K562 (cell line): ENCODE data around the gene PSMA2. TPM values are rescaled to one million over a fixed set of nuclear protein-coding genes. Genes with fewer than 3 reads are reported as not detected.

Source experiments
- ATAC-seq: fragments of 200-7000 bp; cut with Tn5 transposase; 3 replicates; pipeline ENCODE4 v1.9.1; 2020; ENCODE audit warnings: moderate library complexity
- BruUV-seq: library from RNA; stranded (reverse); fragments of 400-500 nt; replicated peaks from 2 replicates; lab custom pipeline; 2021; lab: Mats Ljungman, UMichigan
- CTCF ChIA-PET: fragments of 300-600 bp; formaldehyde crosslinking; extraction: SDS; loops from one replicate; lab custom pipeline; 2021; ENCODE audit warnings: low intra/inter-chr PET ratio; lab: Yijun Ruan, JAX
- POLR2A ChIA-PET: fragments of 300-600, 350-650 bp; sonication (Branson Sonifier 250); formaldehyde crosslinking; extraction: SDS; loops from one replicate; lab custom pipeline; 2021; ENCODE audit warnings: antibody characterized with exemption, inconsistent platforms; lab: Yijun Ruan, JAX
- DNase-seq, 4 experiments: peaks; one replicate each; pipeline versions ENCODE4 v3.0.0 to v3.0.0-alpha.2; 2011 to 2018; ENCODE audit warnings: low spot score in 3 of 4, mixed read lengths in 3 of 4; ENCODE audit errors: extremely low read depth in 1 of 4
- FAIRE-seq: peaks from 2 replicates; lab custom pipeline; 2011; peaks lifted over from hg19 to GRCh38; lab: Jason Lieb, UNC
- H2AFZ ChIP-seq: 2 replicates; pipeline ENCODE4 v1.6.0; 2011; ENCODE audit warnings: low read depth, low read length, control low read depth, inconsistent platforms
- H3K27ac ChIP-seq: fragments of 200-600 bp; 3 replicates; pipeline ENCODE4 v1.8.0; 2011; ENCODE audit warnings: low read depth, mild to moderate bottlenecking, control low read depth, inconsistent platforms, low read length, moderate library complexity, mixed read lengths; ENCODE audit errors: extremely low read depth
- H3K27me3 ChIP-seq, 2 experiments: fragments of 300-600 bp in 1 of 2; 2 replicates in 1 of 2; 3 replicates in 1 of 2; pipeline versions ENCODE4 v1.6.0 to v1.8.0; 2011; ENCODE audit warnings: inconsistent platforms in 2 of 2, low read length in 2 of 2, mild to moderate bottlenecking in 1 of 2, mixed read lengths in 1 of 2, moderate library complexity in 1 of 2; ENCODE audit not compliant: control insufficient read depth in 2 of 2, insufficient read depth in 2 of 2
- H3K36me3 ChIP-seq: fragments of 300-600 bp; 3 replicates; pipeline ENCODE4 v1.8.0; 2011; ENCODE audit warnings: mild to moderate bottlenecking, low read length, inconsistent platforms; ENCODE audit not compliant: control insufficient read depth, insufficient read depth
- H3K4me1 ChIP-seq, 2 experiments: fragments of 200-600 bp in 1 of 2; replicated peaks in 1 of 2; 2 replicates in 1 of 2; 3 replicates in 1 of 2; pipeline versions ENCODE4 v1.5.1 to v1.8.0; 2011; ENCODE audit warnings: inconsistent platforms in 2 of 2, low read length in 2 of 2, mild to moderate bottlenecking in 1 of 2, mixed read lengths in 1 of 2, moderate library complexity in 1 of 2; ENCODE audit not compliant: control insufficient read depth in 2 of 2, insufficient read depth in 2 of 2
- H3K4me2 ChIP-seq: 2 replicates; pipeline ENCODE4 v1.6.1; 2011; ENCODE audit warnings: low read length, control low read depth, inconsistent platforms, mixed read lengths; ENCODE audit not compliant: insufficient read depth
- H3K4me3 ChIP-seq: fragments of 200-600 bp; sonication (generic), shearing (Covaris generic); 2 replicates; pipeline ENCODE4 v1.5.1; 2016; ENCODE audit warnings: control low read depth, inconsistent platforms
- H3K79me2 ChIP-seq: fragments of 200-600 bp; 3 replicates; pipeline ENCODE4 v1.8.0; 2011; ENCODE audit warnings: low read length, inconsistent platforms; ENCODE audit not compliant: control insufficient read depth, insufficient read depth
- H3K9ac ChIP-seq, 2 experiments: 2 replicates each; pipeline versions ENCODE4 v1.6.0 to v1.6.1; 2011; ENCODE audit warnings: low read depth in 2 of 2, low read length in 2 of 2, control low read depth in 1 of 2, inconsistent platforms in 1 of 2, mild to moderate bottlenecking in 1 of 2, mixed read lengths in 1 of 2; ENCODE audit not compliant: insufficient read depth in 1 of 2
- H3K9me1 ChIP-seq: one replicate; pipeline ENCODE4 v1.6.0; 2011; ENCODE audit warnings: inconsistent platforms, mild to moderate bottlenecking, low read length, moderate library complexity; ENCODE audit not compliant: control insufficient read depth, insufficient read depth
- H3K9me3 ChIP-seq: replicated peaks from 2 replicates; pipeline ENCODE4 v1.5.1; 2011; ENCODE audit warnings: low read depth, low read length, inconsistent platforms; ENCODE audit not compliant: control insufficient read depth, insufficient read depth
- H4K20me1 ChIP-seq: replicated peaks from 2 replicates; pipeline ENCODE4 v1.6.1; 2011; ENCODE audit warnings: low read length, inconsistent platforms, mixed read lengths; ENCODE audit not compliant: control insufficient read depth, insufficient read depth
- DACH1 ChIP-seq: fragments of 450-650 bp; IDR thresholded peaks from 2 replicates; pipeline ENCODE4 v1.6.1; 2018; ENCODE audit not compliant: partially characterized antibody
- HDAC3 ChIP-seq: fragments of 450-650 bp; IDR thresholded peaks from 2 replicates; pipeline ENCODE4 v1.6.1; 2018; ENCODE audit warnings: borderline replicate concordance, mild to moderate bottlenecking, moderate library complexity; ENCODE audit not compliant: partially characterized antibody
- POLR2A ChIP-seq: fragments of 450-650 bp; conservative IDR thresholded peaks from 2 replicates; pipeline ENCODE4 v1.6.1; 2016
- RCOR1 ChIP-seq, 2 experiments: IDR thresholded peaks; 2 replicates each; pipeline ENCODE4 v1.6.1; 2012; ENCODE audit warnings: low read depth in 2 of 2, low read length in 2 of 2, borderline replicate concordance in 1 of 2, improper control_type of control experiment in 1 of 2
- RUNX1 ChIP-seq: sonication (generic); IDR thresholded peaks from 2 replicates; pipeline ENCODE4 v1.6.1; 2016; ENCODE audit warnings: antibody characterized with exemption, low read depth
- SUPT5H ChIP-seq: fragments of 450-650 bp; IDR thresholded peaks from 2 replicates; pipeline ENCODE4 v1.6.1; 2016
- USF1 ChIP-seq: sonication (generic); formaldehyde crosslinking; IDR thresholded peaks from 2 replicates; pipeline ENCODE4 v1.9.0; 2022; ENCODE audit warnings: mild to moderate bottlenecking, missing genetic modification reagents
- ZNF121 ChIP-seq: sonication (generic); formaldehyde crosslinking; conservative IDR thresholded peaks from 2 replicates; pipeline ENCODE4 v1.8.0; 2022; ENCODE audit warnings: missing genetic modification reagents
- ZNF224 ChIP-seq: sonication (generic); formaldehyde crosslinking; IDR thresholded peaks from 2 replicates; pipeline ENCODE4 v1.8.0; 2022; ENCODE audit warnings: mild to moderate bottlenecking, missing genetic modification reagents
- ZNF253 ChIP-seq: fragments of 250-450 bp; sonication (Bioruptor Pico); conservative IDR thresholded peaks from 2 replicates; pipeline ENCODE4 v1.6.1; 2021; ENCODE audit warnings: mild to moderate bottlenecking
- ZNF408 ChIP-seq: fragments of 250-450 bp; sonication (Bioruptor Pico); IDR thresholded peaks from 2 replicates; pipeline ENCODE4 v1.4.0; 2020; ENCODE audit warnings: low read depth, mild to moderate bottlenecking, moderate library complexity
- ZNF586 ChIP-seq: fragments of 450-650 bp; formaldehyde crosslinking; conservative IDR thresholded peaks from 2 replicates; pipeline ENCODE4 v1.4.0; 2020; ENCODE audit warnings: mild to moderate bottlenecking, moderate library complexity
- WGBS: fragments of 100-300 bp; shearing (Covaris generic); methylation state at CpG from one replicate; pipeline ENCODE4 v1.1.6; 2016; ENCODE audit warnings: low coverage, mixed read lengths; ENCODE audit not compliant: insufficient coverage; ENCODE audit errors: missing lambda C conversion rate; 5-methylcytosine and 5-hydroxymethylcytosine counted together
- in situ Hi-C: fragments of 300-500 bp; cut with MboI; formaldehyde crosslinking; loops from 4 replicates; pipeline ENCODE4 v1.15.0; 2018; ENCODE audit warnings: inconsistent platforms, mixed read lengths
- intact Hi-C: fragments of 100-400 bp; cut with micrococcal nuclease; formaldehyde crosslinking; loops from 2 replicates; pipeline ENCODE4 v1.14.2; 2022
- polyA plus RNA-seq, 8 experiments: library from polyadenylated mRNA; depleted of rRNA in 4 of 8; stranded (reverse) in 5 of 8; unstranded in 3 of 8; fragments of >200 nt; fragmentation: Nextera tagmentation in 2 of 8; fragmentation: Illumina TruSeq in 1 of 8; extraction: Ambion mirVana in 2 of 8; extraction: Trizol in 1 of 8; gene quantifications; 2 replicates each; pipeline versions ENCODE4 v1.2.1 to v1.2.3, GENCODE V29; 2011 to 2014; ENCODE audit warnings: inconsistent platforms in 1 of 8, missing spikeins in 1 of 8
- total RNA-seq, 7 experiments: library from RNA; depleted of rRNA in 6 of 7; stranded (reverse); fragments of >200 nt in 6 of 7; fragmentation: Illumina TruSeq in 2 of 7; extraction: Trizol in 2 of 7; gene quantifications; 2 replicates each; pipeline versions ENCODE4 v1.2.1 to v1.2.3, GENCODE V29; 2011 to 2021; ENCODE audit warnings: low replicate concordance in 1 of 7

Gene PSMA2
- total and polyA plus RNA-seq, 9 of the 15 experiments (the other 6 are each of a cell fraction or from before 2014, with no cell fraction given): 91.7 to 1,070 (median 213) TPM

- Histone ChIP-seq H3K9me1 (no peaks in the 10 kb centered on the region), H3K27ac (peak overlapping the region; percentile 34; the same call in 2 of the 3 replicates), H4K20me1 (no peaks in the 10 kb centered on the region), H3K4me2 (no peak overlapping the region), H3K36me3 (peaks cover 49% of the 10 kb centered on the region), H3K4me1 (peaks cover 14 to 27% of the 10 kb centered on the region in 2 experiments; a peak in 4 of 5 replicates), H2AFZ (no peak overlapping the region), H3K9me3 (no peaks in the 10 kb centered on the region), H3K4me3 (no peak overlapping the region), H3K27me3 (no peaks in the 10 kb centered on the region; a peak in 1 of 5 replicates), H3K79me2 (peaks cover 12% of the 10 kb centered on the region; the same call in 2 of the 3 replicates), H3K9ac (no peak overlapping the region)
- FAIRE-seq: no peak
- intact Hi-C loops: no loop called here
- no peak for TF ChIP-seq RUNX1
- TF ChIP-seq SUPT5H: 0 out of 2 replicates have a peak, but pooled peaks have one; percentile 16
- no peak for TF ChIP-seq ZNF224
- CTCF ChIA-PET: no interaction called here
- WGBS: 51% methylated on average over 5 of the region's 5 CpGs
- no peak for DNase-seq
- no TSS peak for BruUV-seq
- POLR2A ChIA-PET: interaction anchor here (1.3 to 1.5 kb wide), 3 partner anchors 14 to 20 kb away, joined by 3 to 8 read pairs (median 7); partner anchors contain the start of genes MRPL32 and PSMA2
- in situ Hi-C loops: no loop called here
- no peak for ATAC-seq
Measured at GRCh38 chr7:42914421-42915045, 17.4 kb downstream of the PSMA2 start.

- peak overlapping the region; percentile 49; the same call in 1 of the 3 replicates for H3K27ac ChIP-seq
- peaks cover 14 to 27% of the 10 kb centered on the region in 2 experiments; a peak in 4 of 5 replicates for H3K4me1 ChIP-seq
- in situ Hi-C loops: no loop called here
- no peak for DNase-seq
- no peaks in the 10 kb centered on the region; a peak in 1 of 5 replicates for H3K27me3 ChIP-seq
- intact Hi-C loops: no loop called here
- BruUV-seq: no TSS peak
- no peak overlapping the region for H2AFZ ChIP-seq
- H3K79me2 ChIP-seq: peaks cover 12% of the 10 kb centered on the region; the same call in 2 of the 3 replicates
- H3K9me3 ChIP-seq: no peaks in the 10 kb centered on the region
- H3K36me3 ChIP-seq: peaks cover 44% of the 10 kb centered on the region
- ATAC-seq: no peak
- no peaks in the 10 kb centered on the region for H4K20me1 ChIP-seq
- TF ChIP-seq POLR2A: no peak
- no peak for TF ChIP-seq ZNF253 (CRISPR knock-in tag)
- no peak for TF ChIP-seq ZNF586 (CRISPR knock-in tag)
- no peak for TF ChIP-seq USF1
- no peak for TF ChIP-seq ZNF408 (CRISPR knock-in tag)
- no peak for TF ChIP-seq RCOR1 (IDR thresholded peaks at IDR 0.05; ENCODE audit: borderline replicate concordance in 1 of 2, low read depth in 2 of 2, low read length in 2 of 2)
- no peak for TF ChIP-seq HDAC3
- no peak for TF ChIP-seq DACH1
- TF ChIP-seq ZNF121 (CRISPR knock-in tag): peak; percentile 88
- no peak overlapping the region for H3K4me2 ChIP-seq
- no peak overlapping the region for H3K4me3 ChIP-seq
- no peak overlapping the region; a peak in 1 of 4 replicates for H3K9ac ChIP-seq
- no peak for FAIRE-seq
- CTCF ChIA-PET: no interaction called here
- POLR2A ChIA-PET: interaction anchor here (1.3 kb wide), 2 partner anchors 15 to 21 kb away, joined by 3 to 7 read pairs; no protein-coding TSS in a partner anchor
- H3K9me1 ChIP-seq: no peaks in the 10 kb centered on the region
- WGBS: 65% methylated on average over 6 of the region's 6 CpGs
Measured at GRCh38 chr7:42914009-42914408, 18.0 kb downstream of the PSMA2 start.
